COLO668 (cell line): Measurements from ENCODE around the gene RCBTB1.
"Not testable (repeated sequence)": the region's sequence is repeated elsewhere in the genome, so short reads cannot be mapped to it uniquely, and the experiment has no call there.

ENCODE experiments used
- DNase-seq: peaks from one replicate; lab custom pipeline; 2025; ENCODE audit not compliant: unreplicated experiment; lab: John Stamatoyannopoulos, UW

The RCBTB1 gene

DNA sequence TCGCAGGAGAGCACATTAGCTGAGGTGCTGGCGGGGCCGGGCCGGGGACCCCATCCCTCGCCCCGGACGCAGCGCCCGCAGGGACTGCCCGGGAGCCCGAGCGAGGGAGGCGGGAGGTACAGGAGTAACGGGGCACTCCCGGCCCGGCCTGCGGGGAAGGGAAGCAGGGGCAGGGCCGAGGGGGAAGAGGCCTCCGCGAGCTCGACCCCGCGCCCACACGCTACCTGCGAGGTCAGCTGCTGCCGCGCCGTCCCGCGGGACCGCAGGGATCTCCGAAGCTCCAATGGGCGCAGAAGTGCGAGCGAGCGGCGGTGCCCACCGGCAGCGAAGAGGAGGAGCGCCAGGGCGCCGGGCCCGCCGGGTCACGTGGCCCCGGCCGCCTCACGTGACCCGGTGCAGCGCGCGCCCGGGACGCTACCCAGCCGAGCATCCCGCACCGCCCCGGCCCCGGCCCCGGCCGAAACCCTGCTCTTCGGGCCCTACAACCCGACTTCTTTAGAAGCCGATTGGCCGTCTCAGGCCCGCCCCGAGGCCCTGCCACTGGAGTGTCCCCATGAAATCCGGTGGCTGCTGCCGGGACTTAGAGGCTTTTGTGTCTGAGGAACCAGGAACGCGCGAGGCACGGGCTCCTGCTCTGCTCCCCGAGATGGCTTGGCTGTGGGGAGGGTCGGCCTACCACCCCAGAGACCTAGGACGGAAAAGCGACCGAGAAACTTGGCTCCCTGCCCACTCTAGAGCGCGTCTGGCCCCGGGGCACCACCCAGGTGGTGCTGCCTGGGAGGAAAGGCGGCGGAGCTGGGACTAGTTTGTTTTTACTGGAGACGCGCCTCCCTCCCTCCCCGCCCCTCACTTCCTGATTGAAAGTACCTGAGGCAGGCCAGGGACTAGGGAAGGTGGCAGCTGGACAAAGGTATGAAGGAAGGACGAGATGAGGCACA is at the start of gene RCBTB1:
Gene RCBTB1, minus strand, starts transcription at position 339 of the 938 bp plus-strand sequence. CDS start 18,279 bp downstream, outside the sequence.
- DNase-seq, result peak; percentile 95

DNA sequence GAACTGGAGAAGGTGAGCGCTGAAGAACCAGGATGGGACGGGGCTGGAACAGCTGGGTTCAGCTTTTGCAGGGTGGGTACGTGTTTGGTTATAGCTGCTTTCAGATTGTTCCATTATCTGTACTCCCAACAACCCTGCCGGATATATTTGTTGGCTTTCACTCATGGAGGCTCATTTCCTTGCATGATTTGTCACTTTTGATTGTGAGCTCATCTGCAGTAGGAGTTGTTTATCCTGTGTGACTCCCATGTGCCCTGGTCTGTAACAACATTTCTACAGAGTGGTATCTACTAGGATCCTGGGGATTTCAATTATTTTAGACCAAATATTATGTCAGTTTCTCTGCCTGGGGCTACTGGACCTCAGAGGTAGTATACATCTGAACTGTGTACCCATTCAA is 48.4 kb upstream of the RCBTB1 start:
- no peak for DNase-seq

DNA sequence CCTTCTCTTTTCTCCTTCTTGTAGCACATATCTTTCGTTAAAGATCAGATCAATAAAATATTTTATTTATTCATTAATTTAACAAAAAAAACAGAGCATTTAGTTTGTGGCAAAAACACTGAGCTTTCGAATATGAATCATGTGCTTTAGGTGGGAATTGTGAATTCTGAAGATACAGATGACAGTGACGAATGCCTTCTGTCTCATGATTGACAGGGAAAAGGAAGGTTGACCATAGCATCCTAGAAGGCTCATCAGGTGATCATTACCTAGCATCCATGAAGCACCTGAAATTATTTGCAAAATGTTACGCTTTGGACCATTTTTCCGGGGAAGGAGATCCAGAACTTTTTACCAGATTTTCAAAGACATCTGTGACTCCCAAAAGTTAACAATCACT is 46.8 kb upstream of the RCBTB1 start:
- DNase-seq, result no peak

DNA sequence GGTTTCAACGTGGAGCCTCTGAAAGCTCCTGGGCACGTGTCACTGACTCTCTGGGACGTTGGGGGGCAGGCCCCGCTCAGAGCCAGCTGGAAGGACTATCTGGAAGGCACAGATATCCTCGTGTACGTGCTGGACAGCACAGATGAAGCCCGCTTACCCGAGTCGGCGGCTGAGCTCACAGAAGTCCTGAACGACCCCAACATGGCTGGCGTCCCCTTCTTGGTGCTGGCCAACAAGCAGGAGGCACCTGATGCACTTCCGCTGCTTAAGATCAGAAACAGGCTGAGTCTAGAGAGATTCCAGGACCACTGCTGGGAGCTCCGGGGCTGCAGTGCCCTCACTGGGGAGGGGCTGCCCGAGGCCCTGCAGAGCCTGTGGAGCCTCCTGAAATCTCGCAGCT is 45.2 kb upstream of the RCBTB1 start:
- no peak for DNase-seq

DNA sequence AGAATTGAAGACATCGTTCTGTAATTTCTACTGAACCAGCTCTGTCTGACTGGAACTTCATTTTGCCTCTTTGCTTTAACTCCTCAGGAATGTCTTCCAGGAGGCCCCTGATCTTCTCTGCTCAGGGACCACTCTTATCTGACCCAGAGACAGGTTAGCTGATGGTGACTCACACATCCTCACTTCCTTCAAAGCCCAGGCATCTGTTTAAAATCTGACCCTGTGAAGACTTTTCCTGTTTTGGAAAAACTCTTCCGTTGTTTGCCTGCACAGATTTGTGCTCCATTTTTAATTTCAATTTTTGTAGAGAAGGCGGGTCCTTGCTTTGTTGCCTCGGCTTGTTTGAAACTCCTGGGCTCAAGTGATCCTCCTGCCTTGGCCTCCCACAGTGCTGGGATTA is 44.6 kb upstream of the RCBTB1 start:
- no peak for DNase-seq

DNA sequence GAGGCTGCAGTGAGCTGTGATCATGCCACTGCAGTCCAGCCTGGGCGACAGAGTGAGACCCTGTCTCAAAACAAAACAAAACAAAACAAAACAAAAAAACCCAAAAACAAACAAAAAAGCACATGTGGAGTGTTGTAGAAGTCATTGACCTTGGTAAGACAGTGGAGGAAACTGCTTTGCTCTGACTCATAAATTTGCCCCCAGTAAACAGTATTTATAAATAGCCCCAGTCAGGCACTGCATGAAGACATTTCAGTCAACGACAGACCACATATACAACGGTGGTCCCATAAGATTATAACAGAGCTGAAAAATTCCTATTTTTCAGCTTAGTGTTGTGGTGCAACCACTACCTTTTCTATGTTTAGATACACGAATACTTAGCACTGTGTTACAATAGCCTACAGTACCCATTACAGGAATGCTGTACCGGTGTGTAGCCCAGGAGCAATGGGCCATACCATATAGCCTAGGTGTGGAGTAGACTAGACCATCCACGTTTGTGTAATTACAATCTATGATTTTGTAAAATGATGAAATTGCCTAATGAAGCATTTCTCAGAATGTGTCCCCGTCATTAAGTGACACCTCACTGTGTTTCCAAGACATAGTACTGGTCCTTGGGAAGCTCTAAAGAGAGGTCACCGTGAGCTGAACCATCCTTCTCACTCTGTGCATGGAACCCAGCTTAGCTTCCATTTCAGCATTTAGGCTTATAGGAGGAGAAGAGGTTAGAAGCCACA is 44.0 kb upstream of the RCBTB1 start:
- DNase-seq, result no peak

DNA sequence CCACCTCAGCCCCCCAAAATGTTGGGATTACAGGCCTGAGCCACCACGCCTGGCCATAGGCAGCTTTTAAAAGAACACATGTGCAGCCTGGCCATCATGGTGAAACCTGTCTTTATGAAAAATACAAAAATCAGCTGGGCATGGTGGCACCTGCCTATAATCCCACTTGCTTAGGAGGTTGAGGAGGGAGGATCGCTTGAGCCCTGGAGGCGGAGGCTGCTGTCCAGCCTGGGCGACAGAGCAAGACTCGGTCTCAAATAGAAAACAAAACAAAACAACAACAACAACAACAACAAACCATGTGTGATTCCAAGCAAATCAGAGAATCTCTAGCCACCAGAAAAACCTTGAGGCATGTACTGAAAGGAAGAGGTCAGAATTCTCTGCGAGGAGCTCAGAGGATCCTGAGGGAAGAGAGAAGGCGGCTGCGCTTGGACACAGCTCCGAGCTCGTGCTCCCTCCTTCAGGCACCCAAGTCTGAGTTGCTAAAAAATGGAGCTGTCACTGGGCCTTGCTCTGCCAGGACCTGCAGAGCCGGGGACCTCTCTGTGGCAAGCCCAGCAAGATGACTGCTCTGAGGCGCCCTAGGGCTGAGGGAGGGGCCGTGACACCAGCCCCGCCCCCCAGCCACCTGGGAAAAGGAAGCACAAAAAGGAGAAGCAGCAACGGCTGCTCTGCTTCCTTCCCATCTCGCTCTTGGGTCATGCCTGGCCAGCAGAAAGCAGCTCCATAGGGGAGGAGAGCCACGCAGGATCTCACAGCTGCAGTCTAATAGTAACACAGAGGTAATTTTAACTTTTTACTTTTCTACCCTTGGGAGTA is 42.7 kb upstream of the RCBTB1 start, which contains the start of gene ARL11:
Gene ARL11, plus strand, starts transcription at position 677 of the 822 bp plus-strand sequence. CDS start 1,941 bp downstream, outside the sequence.
- no peak for DNase-seq

DNA sequence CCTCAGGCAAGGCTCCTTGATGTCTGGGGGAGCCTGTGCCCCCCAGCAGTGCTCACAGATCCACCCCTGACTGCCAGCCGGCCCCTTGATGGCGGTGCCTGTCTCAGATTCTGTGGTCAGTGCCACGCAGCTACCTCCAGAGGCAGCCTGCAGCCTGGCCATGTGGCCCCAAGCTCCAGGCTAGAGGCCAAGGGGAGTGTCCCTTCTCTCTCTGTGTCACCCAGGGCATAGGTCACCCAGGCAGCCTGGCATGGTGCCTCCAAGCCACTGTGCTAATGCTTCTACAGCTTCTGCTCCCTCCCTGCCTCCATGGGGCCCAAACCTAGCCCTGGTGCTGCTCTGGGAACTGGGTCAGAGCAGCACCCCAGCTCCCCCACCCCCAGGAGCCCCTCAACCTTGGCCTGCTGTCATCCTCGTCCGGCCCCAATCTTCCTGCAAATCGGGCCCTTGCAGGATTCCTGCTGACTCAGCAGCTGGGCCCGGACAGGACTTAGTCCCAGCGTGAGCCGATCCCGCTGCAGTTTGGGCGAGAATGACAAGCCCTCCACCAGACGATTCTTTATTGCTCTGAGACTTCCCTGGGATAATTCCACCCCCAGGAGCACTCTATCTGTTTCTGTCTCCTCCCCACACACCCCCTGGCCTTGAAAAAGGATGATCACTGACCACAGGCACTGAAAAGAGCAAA is 40.2 kb upstream of the RCBTB1 start:
- no peak for DNase-seq

DNA sequence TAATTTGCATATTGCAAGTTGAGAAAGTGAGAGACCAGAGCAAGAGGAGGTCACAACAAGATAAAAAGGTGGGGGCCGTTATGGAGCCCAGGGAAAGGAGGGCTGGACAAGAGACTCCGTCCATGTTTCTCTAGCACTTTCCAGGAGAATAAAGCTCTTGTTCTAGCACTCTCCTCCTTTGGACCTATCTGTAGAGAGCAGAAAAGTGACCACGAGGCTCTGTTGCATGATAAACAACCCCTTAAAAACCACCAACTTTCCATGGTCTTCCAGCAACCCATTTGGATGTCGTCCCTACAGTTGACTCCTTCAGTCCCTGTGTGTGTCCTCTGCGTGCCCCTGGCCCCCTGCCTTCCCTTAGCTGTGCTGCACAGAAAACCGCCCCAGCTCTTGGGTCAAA is 38.9 kb upstream of the RCBTB1 start:
- DNase-seq, result no peak

DNA sequence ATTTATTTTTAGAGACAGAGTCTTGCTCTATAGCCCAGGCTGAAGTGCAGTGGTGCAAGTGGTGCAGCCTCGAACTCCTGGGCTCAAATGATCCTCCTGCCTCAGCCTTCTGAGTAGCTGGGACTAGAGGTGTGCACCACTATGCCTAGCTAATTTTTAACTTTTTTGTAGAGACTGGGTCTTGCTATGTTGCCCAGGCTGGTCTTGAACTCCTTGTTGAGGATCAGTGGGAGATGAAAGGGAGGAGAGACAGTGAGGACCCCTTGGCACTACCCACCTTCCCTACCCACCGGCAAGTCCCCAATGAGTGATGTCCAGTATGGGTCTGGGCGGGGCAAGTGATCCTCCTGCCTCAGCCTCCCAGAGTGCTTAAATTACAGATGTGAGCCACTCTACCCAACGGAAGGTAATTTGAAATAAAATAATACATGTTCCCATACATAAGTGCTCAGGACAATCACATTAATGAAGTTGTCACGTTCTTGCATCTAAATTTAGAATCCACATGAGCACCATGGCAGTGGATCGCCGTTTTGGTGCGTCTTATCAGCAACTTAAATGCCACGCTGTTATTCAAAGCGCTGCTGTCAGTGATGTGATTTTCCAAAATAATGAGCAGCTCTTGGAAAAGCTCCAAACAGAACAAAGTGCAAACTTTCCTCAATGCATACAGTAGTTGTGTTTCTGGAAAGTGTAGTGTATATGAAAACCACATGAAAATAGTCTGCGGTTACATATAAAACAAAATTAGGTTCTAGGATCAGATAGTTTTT is 37.0 kb upstream of the RCBTB1 start:
- no peak for DNase-seq

DNA sequence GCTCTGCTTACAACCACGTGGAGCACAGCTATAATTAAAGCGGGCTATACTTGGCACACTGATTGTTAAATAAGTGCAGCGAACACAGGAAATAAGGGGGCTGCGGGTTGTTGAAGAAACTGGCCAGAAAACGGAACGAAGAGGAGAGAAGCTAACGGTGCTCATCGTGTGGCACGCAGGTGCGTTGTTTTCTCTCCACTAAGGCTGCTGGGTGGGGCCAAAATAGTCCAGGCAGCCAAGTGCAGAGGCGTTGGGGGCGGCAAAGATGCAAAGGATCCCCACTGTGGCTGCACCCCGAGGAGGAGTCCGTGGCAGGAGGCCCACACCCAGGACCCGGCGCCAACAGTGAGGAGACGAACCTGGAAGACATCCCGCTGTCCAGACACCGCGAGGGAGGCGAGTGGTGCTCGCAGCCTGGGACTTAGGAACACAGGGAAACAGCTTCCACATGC is 34.8 kb upstream of the RCBTB1 start:
- no peak for DNase-seq

DNA sequence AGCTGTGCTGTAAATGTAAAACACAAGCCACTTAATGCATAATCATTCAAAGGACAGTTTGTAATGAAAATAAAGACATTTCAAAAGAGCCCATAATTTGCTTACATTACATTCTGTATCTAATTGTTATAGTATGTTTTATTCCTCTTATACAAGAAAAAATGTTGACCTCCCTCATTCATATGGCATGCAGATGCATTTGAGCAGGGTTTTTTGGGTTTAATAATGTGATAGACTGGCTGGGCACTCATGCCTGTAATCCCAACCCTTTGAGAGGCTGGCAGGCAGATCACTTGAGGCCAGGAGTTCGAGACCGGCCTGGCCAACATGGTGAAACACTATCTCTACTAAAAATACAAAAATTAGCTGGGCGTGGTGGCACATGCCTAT is 31.3 kb upstream of the RCBTB1 start:
- no peak for DNase-seq

DNA sequence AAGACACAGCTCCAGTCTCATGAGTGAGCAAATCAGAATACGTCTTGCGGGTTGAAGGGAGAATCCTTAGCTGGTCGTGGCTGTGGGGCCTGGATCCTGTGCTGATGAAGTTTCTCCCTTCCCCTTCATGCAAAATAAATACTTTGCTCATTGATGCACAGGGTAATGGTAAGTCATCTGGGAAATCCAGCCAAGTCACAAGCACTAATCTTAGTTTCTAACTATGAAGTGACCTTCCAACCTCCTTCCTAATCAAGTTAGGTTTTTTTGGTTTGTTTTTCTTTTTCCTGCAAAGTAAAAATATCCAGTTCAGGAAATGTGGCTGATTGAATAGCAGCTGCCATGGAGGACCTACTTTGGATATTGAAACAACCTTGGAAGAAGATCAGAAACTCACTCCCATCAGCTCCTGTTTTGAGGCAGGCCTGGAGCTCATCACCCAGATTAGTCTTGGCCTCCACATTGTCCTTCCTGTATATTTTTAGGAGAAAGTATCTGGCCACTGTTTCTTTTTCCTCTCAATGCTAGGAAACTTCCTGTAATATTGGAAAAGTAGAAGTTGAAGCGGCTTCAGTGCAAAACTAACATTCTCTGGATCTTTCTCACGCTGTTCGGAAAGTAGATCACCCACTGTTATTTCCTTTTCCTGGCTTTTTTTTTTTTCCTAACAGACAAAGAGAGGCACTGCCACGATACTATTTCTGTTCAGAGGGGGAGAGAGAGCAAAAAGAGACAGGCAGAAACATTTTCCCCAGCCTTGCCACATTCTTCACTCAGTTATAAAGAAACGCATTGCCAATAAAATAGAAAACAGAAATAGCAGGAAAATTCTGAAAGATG is 30.7 kb upstream of the RCBTB1 start:
- DNase-seq, result no peak

DNA sequence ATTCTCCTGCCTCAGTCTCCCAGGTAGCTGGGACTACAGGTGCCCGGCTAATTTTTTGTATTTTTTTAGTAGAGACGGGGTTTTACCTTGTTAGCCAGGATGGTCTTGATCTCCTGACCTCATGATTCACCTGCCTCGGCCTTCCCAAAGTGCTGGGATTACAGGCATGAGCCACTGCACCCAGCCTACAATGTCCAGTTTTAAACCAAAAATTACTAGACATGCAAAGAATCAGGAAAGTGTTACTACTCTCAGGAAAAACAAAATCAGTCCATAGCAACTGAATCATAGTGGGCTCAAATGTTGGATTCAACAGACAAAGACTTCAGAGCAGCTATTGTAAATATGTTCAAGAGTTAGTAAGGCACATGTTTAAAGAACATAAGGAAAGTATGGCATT is 26.7 kb upstream of the RCBTB1 start:
- DNase-seq, result not testable (repeated sequence)

DNA sequence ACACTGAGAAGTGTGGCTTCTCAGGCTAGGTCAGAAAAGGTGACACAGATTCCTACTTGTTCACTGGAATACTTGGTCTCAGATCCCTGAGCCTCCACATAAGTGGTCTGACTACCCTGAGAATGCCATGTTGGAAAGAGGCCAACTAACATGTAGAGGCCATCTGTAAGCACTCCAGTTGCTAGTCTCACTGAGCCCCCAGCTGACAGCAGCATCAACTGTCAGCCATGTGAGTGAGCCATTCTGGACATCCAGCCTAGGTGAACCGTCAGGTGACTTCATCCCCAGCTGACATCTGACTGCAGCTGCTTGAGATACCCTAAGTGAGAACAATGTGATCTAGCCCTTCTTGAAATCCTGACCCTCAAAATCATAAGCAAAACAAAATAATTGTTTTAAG is 24.8 kb upstream of the RCBTB1 start:
- DNase-seq, result peak; percentile 34

DNA sequence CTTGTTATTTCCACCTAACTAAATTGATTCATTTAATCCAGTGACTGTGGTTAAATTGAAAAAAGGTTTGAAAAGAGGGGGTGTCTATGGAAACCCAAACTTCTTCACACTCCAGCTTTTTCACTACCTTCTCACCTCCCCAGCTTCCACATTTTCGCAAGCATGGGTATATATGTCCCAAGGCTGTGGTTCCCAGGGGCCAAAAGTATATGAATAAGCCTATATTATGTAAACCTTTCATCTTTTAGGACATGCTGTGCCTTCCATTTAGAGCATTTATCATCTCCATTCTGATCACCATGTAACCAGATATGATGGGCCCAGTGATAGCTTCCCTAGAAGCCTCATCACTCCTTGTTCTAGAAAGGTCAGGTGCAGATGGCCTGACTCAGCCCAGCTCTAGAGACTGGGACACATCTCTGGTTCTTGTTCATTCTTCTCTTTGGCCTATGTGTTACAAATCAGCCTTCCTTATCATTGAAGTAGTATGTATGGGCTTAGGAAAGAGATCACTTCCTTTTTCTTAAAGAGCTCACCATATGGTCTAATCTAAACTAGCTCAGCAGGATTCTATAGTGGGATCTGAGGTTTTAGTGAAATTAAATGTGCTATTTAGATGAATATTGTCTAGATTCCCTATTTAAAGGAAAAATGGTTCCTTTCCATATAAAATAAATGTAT is 23.4 kb upstream of the RCBTB1 start:
- no peak for DNase-seq

DNA sequence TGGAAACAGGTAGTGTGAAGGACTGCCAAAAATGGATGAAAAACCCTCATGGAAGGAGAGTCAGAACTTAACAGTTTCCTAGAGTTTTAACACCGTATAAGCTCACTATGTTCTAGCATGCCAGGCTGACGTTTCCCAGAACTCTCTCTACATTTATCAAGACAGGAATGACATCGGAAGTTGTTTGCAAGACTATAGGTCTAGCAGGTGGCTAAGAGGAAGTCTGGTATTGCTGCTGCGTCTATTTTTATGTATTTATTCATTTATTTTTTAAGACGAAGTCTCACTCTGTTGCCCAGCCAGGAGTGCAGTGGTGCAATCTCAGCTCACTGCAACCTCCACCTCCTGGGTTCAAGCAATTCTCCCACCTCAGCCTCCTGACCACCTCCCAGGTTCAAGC is 22.4 kb upstream of the RCBTB1 start:
- DNase-seq, result no peak
